Measurements from ENCODE around the gene THSD7B. TPM values are rescaled to one million over a fixed set of nuclear protein-coding genes. Genes with fewer than 3 reads are reported as not detected.

The THSD7B gene
- total RNA-seq, 4 donors from 2014 or later: 0.12 to 1.1 (median 0.39) TPM

DNA sequence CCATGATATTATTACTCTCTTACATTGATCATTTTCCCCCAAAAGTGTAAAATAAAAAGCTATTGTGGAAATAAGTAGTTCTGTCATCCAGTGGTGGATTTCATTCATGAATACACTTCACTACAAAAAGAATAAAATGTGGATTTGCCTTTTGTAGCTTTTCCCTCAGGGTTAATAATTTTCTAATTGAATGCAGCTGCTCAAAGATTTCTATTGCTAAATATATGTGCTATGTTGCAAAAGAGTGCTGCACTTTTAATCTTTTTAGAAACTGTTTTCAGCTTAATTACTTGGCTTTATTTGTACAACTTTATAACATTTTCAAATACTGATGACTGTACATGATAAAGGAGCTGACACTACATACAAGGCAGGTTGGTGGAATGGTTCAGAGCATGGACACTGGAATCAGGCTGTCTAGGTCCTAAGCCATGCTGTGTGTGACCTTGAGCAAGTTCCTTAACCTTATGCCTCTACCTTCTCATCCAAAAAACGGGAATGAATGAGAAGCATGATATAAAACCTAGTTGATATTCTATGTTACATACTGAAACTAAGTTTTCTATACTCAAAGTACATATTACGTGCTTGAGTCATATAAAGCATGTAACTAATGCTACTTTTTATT, 128.8 kb downstream of the THSD7B start:
- H3K27me3 ChIP-seq: no peaks in the 10 kb centered on the region
- WGBS, 2 donors (ENCODE audit: low coverage in 1 of 2): 89 to 90% methylated on average over 1 to 2 of the region's 2 CpGs
- H3K27ac ChIP-seq: no peak overlapping the region
- ATAC-seq: no peak
- H3K9me3 ChIP-seq: no peaks in the 10 kb centered on the region
- H3K36me3 ChIP-seq: no peaks in the 10 kb centered on the region
- TF ChIP-seq EP300 (IDR thresholded peaks at IDR 0.05) (no peak), POLR2A (IDR thresholded peaks at IDR 0.05) (no peak), POLR2AphosphoS5 (IDR thresholded peaks at IDR 0.05) (no peak)
- TF ChIP-seq, protein P1, sequence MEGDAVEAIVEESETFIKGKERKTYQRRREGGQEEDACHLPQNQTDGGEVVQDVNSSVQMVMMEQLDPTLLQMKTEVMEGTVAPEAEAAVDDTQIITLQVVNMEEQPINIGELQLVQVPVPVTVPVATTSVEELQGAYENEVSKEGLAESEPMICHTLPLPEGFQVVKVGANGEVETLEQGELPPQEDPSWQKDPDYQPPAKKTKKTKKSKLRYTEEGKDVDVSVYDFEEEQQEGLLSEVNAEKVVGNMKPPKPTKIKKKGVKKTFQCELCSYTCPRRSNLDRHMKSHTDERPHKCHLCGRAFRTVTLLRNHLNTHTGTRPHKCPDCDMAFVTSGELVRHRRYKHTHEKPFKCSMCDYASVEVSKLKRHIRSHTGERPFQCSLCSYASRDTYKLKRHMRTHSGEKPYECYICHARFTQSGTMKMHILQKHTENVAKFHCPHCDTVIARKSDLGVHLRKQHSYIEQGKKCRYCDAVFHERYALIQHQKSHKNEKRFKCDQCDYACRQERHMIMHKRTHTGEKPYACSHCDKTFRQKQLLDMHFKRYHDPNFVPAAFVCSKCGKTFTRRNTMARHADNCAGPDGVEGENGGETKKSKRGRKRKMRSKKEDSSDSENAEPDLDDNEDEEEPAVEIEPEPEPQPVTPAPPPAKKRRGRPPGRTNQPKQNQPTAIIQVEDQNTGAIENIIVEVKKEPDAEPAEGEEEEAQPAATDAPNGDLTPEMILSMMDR (IDR thresholded peaks at IDR 0.05): no peak
- no peaks in the 10 kb centered on the region for H3K4me1 ChIP-seq
- H3K4me3 ChIP-seq: no peak overlapping the region

DNA sequence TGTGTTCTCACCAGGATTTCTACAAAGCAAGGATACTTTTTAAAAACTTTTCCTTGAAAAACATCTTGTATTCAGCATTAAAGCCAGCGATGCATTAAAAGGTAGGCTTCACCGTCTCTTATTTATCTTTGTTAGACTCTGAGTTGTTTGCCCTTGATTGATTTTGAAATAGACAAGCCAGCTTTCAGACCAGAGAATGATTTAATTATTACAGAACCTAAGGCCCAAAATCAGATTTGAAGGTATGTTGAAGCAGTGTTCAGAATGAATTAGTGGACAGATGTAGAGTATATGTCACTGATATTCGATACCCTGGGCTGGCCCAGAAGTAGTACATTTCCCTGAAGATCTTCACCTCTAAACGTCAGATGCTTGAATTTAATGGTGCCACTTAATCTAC, 136.4 kb downstream of the THSD7B start:
- Histone ChIP-seq H3K36me3 (no peaks in the 10 kb centered on the region), H3K4me1 (no peaks in the 10 kb centered on the region), H3K9me3 (no peaks in the 10 kb centered on the region), H3K4me3 (no peak overlapping the region), H3K27me3 (no peaks in the 10 kb centered on the region), H3K27ac (no peak overlapping the region)
- ATAC-seq: no peak
- TF ChIP-seq, protein P1 (IDR thresholded peaks at IDR 0.05): no peak
- no peak for TF ChIP-seq POLR2AphosphoS5 (IDR thresholded peaks at IDR 0.05)
- no peak for TF ChIP-seq POLR2A (IDR thresholded peaks at IDR 0.05)
- TF ChIP-seq EP300 (IDR thresholded peaks at IDR 0.05): no peak
- 61 to 62% methylated on average over 3 to 4 of the region's 4 CpGs for WGBS, 2 donors (ENCODE audit: low coverage in 1 of 2)

DNA sequence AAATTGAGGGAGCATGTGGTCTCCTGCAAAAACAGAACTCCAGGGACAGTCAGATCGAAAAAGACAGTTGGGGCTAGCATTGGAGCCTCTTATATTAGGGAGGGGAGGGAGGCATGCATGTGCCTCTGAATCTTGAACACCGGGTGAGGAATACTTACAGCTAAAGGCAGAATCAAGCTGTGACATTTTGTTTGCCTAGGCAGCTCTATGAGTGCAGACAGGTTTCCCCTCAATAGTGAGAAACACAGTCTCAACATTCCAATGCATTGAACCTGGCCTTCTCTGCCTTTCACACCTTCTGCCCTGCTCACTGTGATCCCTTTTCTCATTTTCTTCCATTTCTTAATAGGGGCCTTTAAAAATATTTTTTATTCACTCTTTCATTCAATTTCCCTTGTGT, 140.4 kb downstream of the THSD7B start:
- WGBS, 2 donors (ENCODE audit: low coverage in 1 of 2): 71 to 75% methylated on average over 2 of the region's 2 CpGs
- no peak overlapping the region for H3K27ac ChIP-seq

DNA sequence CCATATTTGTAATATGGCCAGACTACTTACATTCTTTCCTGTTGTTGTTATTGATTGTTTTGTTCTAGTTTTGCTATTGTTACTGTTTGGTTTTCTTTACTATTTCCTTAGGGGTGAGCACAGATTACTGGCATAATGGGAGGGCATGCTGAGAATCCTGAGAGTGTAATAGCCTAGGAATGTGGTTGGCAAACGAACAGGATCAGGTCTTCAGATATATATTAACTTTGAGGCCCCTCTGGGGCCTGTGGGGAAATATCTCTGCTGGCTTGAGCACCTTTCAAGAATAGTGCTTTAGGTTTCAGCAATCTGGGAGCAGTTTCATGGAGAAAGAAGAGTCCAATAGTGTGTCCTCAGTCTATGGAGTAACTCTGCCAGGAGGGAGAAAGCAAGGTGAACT, 144.4 kb downstream of the THSD7B start:
- Histone ChIP-seq H3K4me1 (no peaks in the 10 kb centered on the region), H3K4me3 (no peak overlapping the region), H3K27ac (no peak overlapping the region), H3K36me3 (no peaks in the 10 kb centered on the region), H3K27me3 (no peaks in the 10 kb centered on the region), H3K9me3 (no peaks in the 10 kb centered on the region)
- TF ChIP-seq POLR2A (IDR thresholded peaks at IDR 0.05): no peak
- TF ChIP-seq POLR2AphosphoS5 (IDR thresholded peaks at IDR 0.05): no peak
- no peak for TF ChIP-seq EP300 (IDR thresholded peaks at IDR 0.05)
- TF ChIP-seq, protein P1 (IDR thresholded peaks at IDR 0.05): no peak
- 18 to 22% methylated on average over 1 of the region's 1 CpG for WGBS, 2 donors (ENCODE audit: low coverage in 1 of 2)
- ATAC-seq: no peak

More for the DNA sequence above, 140.4 kb downstream of the THSD7B start:
- H3K36me3 ChIP-seq: no peaks in the 10 kb centered on the region
- no peak overlapping the region for H3K4me3 ChIP-seq
- ATAC-seq: no peak
- no peaks in the 10 kb centered on the region for H3K27me3 ChIP-seq
- TF ChIP-seq POLR2A (IDR thresholded peaks at IDR 0.05) (no peak), POLR2AphosphoS5 (IDR thresholded peaks at IDR 0.05) (no peak), EP300 (IDR thresholded peaks at IDR 0.05) (no peak)
- TF ChIP-seq, protein P1 (IDR thresholded peaks at IDR 0.05): no peak
- no peaks in the 10 kb centered on the region for H3K9me3 ChIP-seq
- no peaks in the 10 kb centered on the region for H3K4me1 ChIP-seq

DNA sequence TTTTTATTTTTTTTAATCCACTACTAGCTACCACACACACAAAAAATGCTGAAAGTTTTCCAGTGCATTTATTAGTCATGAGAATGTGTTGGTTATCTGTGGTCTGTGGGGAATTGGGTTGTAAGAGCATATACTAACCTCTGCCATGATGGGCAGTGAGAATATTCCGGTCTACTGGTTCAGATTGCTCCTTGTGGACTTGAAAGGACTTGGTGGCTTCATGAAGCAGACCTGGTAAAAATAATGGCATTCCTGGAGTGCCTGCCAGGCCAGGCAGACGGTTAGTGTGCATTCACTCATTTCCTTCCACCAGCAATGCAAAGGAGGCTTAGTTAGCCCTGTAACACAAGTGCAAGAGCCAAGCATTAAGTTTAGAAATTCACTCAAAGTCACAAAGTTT, 150.8 kb downstream of the THSD7B start:
- H3K4me1 ChIP-seq: no peaks in the 10 kb centered on the region
- no peaks in the 10 kb centered on the region for H3K36me3 ChIP-seq
- no peaks in the 10 kb centered on the region for H3K9me3 ChIP-seq
- no peaks in the 10 kb centered on the region for H3K27me3 ChIP-seq
- ATAC-seq: no peak
- H3K27ac ChIP-seq: no peak overlapping the region
- WGBS, 2 donors (ENCODE audit: low coverage in 1 of 2): 52% methylated on average over 2 of the region's 2 CpGs; no CpG with 5 or more reads in 1 of the 2 donors
- TF ChIP-seq, protein P1 (IDR thresholded peaks at IDR 0.05): no peak
- TF ChIP-seq EP300 (IDR thresholded peaks at IDR 0.05) (no peak), POLR2A (IDR thresholded peaks at IDR 0.05) (no peak), POLR2AphosphoS5 (IDR thresholded peaks at IDR 0.05) (no peak)
- no peak overlapping the region for H3K4me3 ChIP-seq
